Adrenal gland (tissue), 12 donors: Measurements from ENCODE around the gene LRP1B. TPM values are rescaled to one million over a fixed set of nuclear protein-coding genes. Genes with fewer than 3 reads are reported as not detected.

Experiments used
- DNase-seq, 7 donors: peaks; one replicate each; pipeline ENCODE4 v3.0.0-alpha.2; 2019 to 2020
- H3K27ac ChIP-seq, 5 donors: fragments of 200-600 bp; sonication (generic) in 4 of 5; 1 replicate in 3 of 5; 2 replicates in 2 of 5; pipeline versions ENCODE4 v1.5.1 to v1.8.0; 2016 to 2020; ENCODE audit warnings: mild to moderate bottlenecking in 1 of 5
- H3K27me3 ChIP-seq: fragments of 200-600 bp; 2 replicates; pipeline ENCODE4 v1.8.0; 2021
- H3K36me3 ChIP-seq, 2 donors: fragments of 200-600 bp; replicated peaks in 1 of 2; 1 replicate in 1 of 2; 2 replicates in 1 of 2; pipeline versions ENCODE4 v1.5.1 to v1.8.0; 2018 to 2022
- H3K4me1 ChIP-seq, 2 donors: fragments of 200-600 bp; replicated peaks in 1 of 2; 1 replicate in 1 of 2; 2 replicates in 1 of 2; pipeline versions ENCODE4 v1.5.1 to v1.8.0; 2018 to 2021
- H3K4me3 ChIP-seq, 4 donors: fragments of 200-600 bp; sonication (generic) in 3 of 4; one replicate each; pipeline ENCODE4 v1.5.1; 2016 to 2018
- H3K9me3 ChIP-seq, 3 donors: fragments of 200-600 bp; sonication (generic) in 1 of 3; replicated peaks in 1 of 3; 1 replicate in 2 of 3; 2 replicates in 1 of 3; pipeline versions ENCODE4 v1.5.1 to v1.8.0; 2016 to 2021
- CTCF ChIP-seq, 6 experiments: fragments of 450-650 bp in 4 of 6; fragments of 200-600 bp in 2 of 6; sonication (generic) in 1 of 6; IDR thresholded peaks; 1 replicate in 5 of 6; 2 replicates in 1 of 6; pipeline versions ENCODE4 v1.5.1 to v1.8.0; 2016 to 2021; ENCODE audit warnings: antibody characterized with exemption in 6 of 6, mild to moderate bottlenecking in 2 of 6, moderate library complexity in 1 of 6
- POLR2A ChIP-seq, 2 donors: fragments of 450-650 bp; IDR thresholded peaks; one replicate each; pipeline ENCODE4 v1.6.1; 2017; ENCODE audit warnings: antibody characterized with exemption in 2 of 2, mild to moderate bottlenecking in 2 of 2, moderate library complexity in 1 of 2
- WGBS, 4 donors: extraction: QIAGEN DNeasy Blood & Tissue Kit in 2 of 4; methylation state at CpG; one replicate each; pipeline versions ENCODE4 v1.1.5 to v1.1.7; 2013 to 2017; 5-methylcytosine and 5-hydroxymethylcytosine counted together
- intact Hi-C, 2 donors: fragments of 100-400 bp; cut with DNase I; formaldehyde crosslinking; loops; one replicate each; pipeline versions ENCODE4 v1.14.1 to v1.15.0; 2022 to 2023
- polyA plus RNA-seq, 3 donors: library from polyadenylated mRNA; stranded (reverse); fragments of 200-250 nt in 2 of 3; fragments of 350-450 nt in 1 of 3; fragmentation: Illumina TruSeq in 1 of 3; extraction: RNeasy Lipid Tissue Mini Kit (QIAGEN cat#74804) in 1 of 3; gene quantifications; one replicate each; pipeline ENCODE4 v1.2.3, GENCODE V29; 2013 to 2014
- total RNA-seq, 9 donors: library from RNA; depleted of rRNA in 4 of 9; stranded (reverse); fragments of >200 nt in 4 of 9; fragments of 120-200 nt in 1 of 9; fragmentation: NEBNext Ultra II Directional in 1 of 9; extraction: Animal tissue kit (Norgen Biotek cat#: 25700) in 1 of 9; gene quantifications; one replicate each; pipeline versions ENCODE4 v1.1.0 to v1.2.4, GENCODE V29; 2013 to 2023
- donor health status: healthy with polysubstance abuse.
- donor health status: Bipolar disorder and iron deficiency.
- donor health status: DM: yes; HTN: yes; CAD: no.
- donor health status: DM: no; HTN: no; CAD: no.
- donor health status: DM: no; HTN: no; CAD: no.
- donor health status: DM: yes; HTN: yes; CAD: no.

The LRP1B gene
- total and polyA plus RNA-seq, 12 donors, result 0.84 to 5.4 (median 2.1) TPM

GRCh38 chr2:140797718-140798117 is 1333.1 kb downstream of the LRP1B start:
- DNase-seq, result no peak
- Histone ChIP-seq H3K4me1 (no peaks in the 10 kb centered on the region), H3K9me3 (no peaks in the 10 kb centered on the region), H3K4me3 (no peak overlapping the region), H3K27ac (no peak overlapping the region), H3K27me3 (no peaks in the 10 kb centered on the region), H3K36me3 (no peaks in the 10 kb centered on the region)
- intact Hi-C loops, result no loop called here
- no peak for TF ChIP-seq POLR2A (IDR thresholded peaks at IDR 0.05)
- TF ChIP-seq CTCF (IDR thresholded peaks at IDR 0.05), result no peak
- WGBS, 4 donors, result 82 to 90% (median 84%) methylated on average over 4 of the region's 4 CpGs

GRCh38 chr2:140791802-140792201 is 1339.0 kb downstream of the LRP1B start:
- no peak overlapping the region for H3K4me3 ChIP-seq
- H3K9me3 ChIP-seq, result no peaks in the 10 kb centered on the region
- H3K27ac ChIP-seq, result no peak overlapping the region
- H3K4me1 ChIP-seq, result no peaks in the 10 kb centered on the region
- TF ChIP-seq CTCF (IDR thresholded peaks at IDR 0.05) (no peak), POLR2A (IDR thresholded peaks at IDR 0.05) (no peak)
- H3K36me3 ChIP-seq, result no peaks in the 10 kb centered on the region
- DNase-seq, result no peak
- intact Hi-C loops, result no loop called here
- WGBS, 4 donors, result 43 to 94% (median 83%) methylated on average over 2 of the region's 2 CpGs
- H3K27me3 ChIP-seq, result no peaks in the 10 kb centered on the region

GRCh38 chr2:140786585-140786984 is 1344.2 kb downstream of the LRP1B start:
- H3K4me1 ChIP-seq, result no peaks in the 10 kb centered on the region
- DNase-seq, result no peak
- TF ChIP-seq POLR2A (IDR thresholded peaks at IDR 0.05) (no peak), CTCF (IDR thresholded peaks at IDR 0.05) (no peak)
- intact Hi-C loops, result no loop called here
- H3K27me3 ChIP-seq, result no peaks in the 10 kb centered on the region
- H3K9me3 ChIP-seq, result no peaks in the 10 kb centered on the region
- WGBS, 4 donors, result 88 to 98% (median 93%) methylated on average over 2 of the region's 2 CpGs
- H3K4me3 ChIP-seq, result no peak overlapping the region
- H3K36me3 ChIP-seq, result no peaks in the 10 kb centered on the region
- H3K27ac ChIP-seq, result no peak overlapping the region

- intact Hi-C loops, result no loop called here
- H3K4me3 ChIP-seq, result no peak overlapping the region
- H3K36me3 ChIP-seq, result no peaks in the 10 kb centered on the region
- TF ChIP-seq POLR2A (IDR thresholded peaks at IDR 0.05) (no peak), CTCF (IDR thresholded peaks at IDR 0.05) (no peak)
- H3K27me3 ChIP-seq, result no peaks in the 10 kb centered on the region
- DNase-seq, result no peak
- H3K9me3 ChIP-seq, result no peaks in the 10 kb centered on the region
- no peaks in the 10 kb centered on the region for H3K4me1 ChIP-seq
- no peak overlapping the region for H3K27ac ChIP-seq
These were observed 1355.4 kb downstream of the LRP1B start for GRCh38 chr2:140775411-140775810.
